A673 (cell line): ENCODE data around the gene ZBTB8A. TPM values are rescaled to one million over a fixed set of nuclear protein-coding genes. Genes with fewer than 3 reads are reported as not detected.

Experiments used
- BruUV-seq: library from RNA; stranded (reverse); fragments of 400-500 nt; replicated peaks from 2 replicates; lab custom pipeline; 2021; lab: Mats Ljungman, UMichigan
- CTCF ChIA-PET: fragments of 300-600 bp; sonication (Branson Sonifier 250); formaldehyde crosslinking; loops from one replicate; lab custom pipeline; 2022; ENCODE audit warnings: antibody characterized with exemption; lab: Charles Lee
- POLR2A ChIA-PET: fragments of 300-600 bp; sonication (Branson Sonifier 250); formaldehyde crosslinking; loops from one replicate; lab custom pipeline; 2022; ENCODE audit warnings: antibody characterized with exemption; ENCODE audit not compliant: low non-redundant PET; lab: Charles Lee
- DNase-seq: peaks from one replicate; pipeline ENCODE4 v3.0.0-alpha.2; 2015; ENCODE audit warnings: low spot score
- H3K27ac ChIP-seq: fragments of 200-600 bp; sonication (generic); 2 replicates; pipeline ENCODE4 v1.5.1; 2016; ENCODE audit warnings: mixed run types, low read depth, mild to moderate bottlenecking, mixed read lengths, antibody characterized with exemption, low read length; ENCODE audit not compliant: poor library complexity, severe bottlenecking
- H3K27me3 ChIP-seq: fragments of 200-600 bp; sonication (generic); replicated peaks from 2 replicates; pipeline ENCODE4 v1.6.1; 2017; ENCODE audit warnings: mixed run types, low read depth, mild to moderate bottlenecking, mixed read lengths, antibody characterized with exemption, low read length; ENCODE audit not compliant: insufficient read depth, poor library complexity
- H3K36me3 ChIP-seq: fragments of 200-600 bp; sonication (generic); 2 replicates; pipeline ENCODE4 v1.6.1; 2016; ENCODE audit warnings: mixed run types, mild to moderate bottlenecking, mixed read lengths, antibody characterized with exemption, low read length; ENCODE audit not compliant: insufficient read depth, poor library complexity, severe bottlenecking
- H3K4me1 ChIP-seq: fragments of 200-600 bp; sonication (generic); 2 replicates; pipeline ENCODE4 v1.6.1; 2017; ENCODE audit warnings: mixed run types, mild to moderate bottlenecking, mixed read lengths, antibody characterized with exemption, low read length; ENCODE audit not compliant: insufficient read depth, poor library complexity, severe bottlenecking
- H3K4me3 ChIP-seq: fragments of 200-600 bp; sonication (generic); 2 replicates; pipeline ENCODE4 v1.5.1; 2016; ENCODE audit warnings: low read depth, mixed run types, mild to moderate bottlenecking, mixed read lengths, low read length; ENCODE audit not compliant: poor library complexity, severe bottlenecking
- H3K9me3 ChIP-seq: fragments of 200-600 bp; sonication (generic); 2 replicates; pipeline ENCODE4 v1.6.1; 2016; ENCODE audit warnings: mixed run types, low read depth, mild to moderate bottlenecking, mixed read lengths, antibody characterized with exemption, low read length; ENCODE audit not compliant: poor library complexity, severe bottlenecking
- EZH2 ChIP-seq: fragments of 200-600 bp; sonication (generic); IDR thresholded peaks from 2 replicates; pipeline ENCODE4 v1.6.1; 2017; ENCODE audit warnings: borderline replicate concordance, low read depth, mild to moderate bottlenecking, mixed read lengths, antibody characterized with exemption, low read length; ENCODE audit not compliant: poor library complexity, severe bottlenecking
- intact Hi-C: fragments of 100-400 bp; cut with micrococcal nuclease; formaldehyde crosslinking; loops from one replicate; pipeline ENCODE4 v1.10.0; 2022; ENCODE audit not compliant: unreplicated experiment
- total RNA-seq: library from RNA; stranded (reverse); gene quantifications from 2 replicates; pipeline ENCODE4 v1.2.3, GENCODE V29; 2021
- TF ChIP-seq, protein P1 (sequence below): fragments of 300-800, 200-600 bp; sonication (generic); conservative IDR thresholded peaks from 2 replicates; pipeline ENCODE4 v1.5.1; 2017; ENCODE audit warnings: low read depth, mild to moderate bottlenecking, antibody characterized with exemption, low read length, moderate library complexity, mixed read lengths

The ZBTB8A gene
- total RNA-seq, 1 experiment from 2014 or later = 6.4 TPM

- Histone ChIP-seq H3K4me1 (no peaks in the 10 kb centered on the region), H3K27ac (no peak overlapping the region), H3K36me3 (no peaks in the 10 kb centered on the region), H3K4me3 (no peak overlapping the region), H3K27me3 (no peaks in the 10 kb centered on the region), H3K9me3 (no peaks in the 10 kb centered on the region)
- no peak for TF ChIP-seq EZH2
- TF ChIP-seq, protein P1, sequence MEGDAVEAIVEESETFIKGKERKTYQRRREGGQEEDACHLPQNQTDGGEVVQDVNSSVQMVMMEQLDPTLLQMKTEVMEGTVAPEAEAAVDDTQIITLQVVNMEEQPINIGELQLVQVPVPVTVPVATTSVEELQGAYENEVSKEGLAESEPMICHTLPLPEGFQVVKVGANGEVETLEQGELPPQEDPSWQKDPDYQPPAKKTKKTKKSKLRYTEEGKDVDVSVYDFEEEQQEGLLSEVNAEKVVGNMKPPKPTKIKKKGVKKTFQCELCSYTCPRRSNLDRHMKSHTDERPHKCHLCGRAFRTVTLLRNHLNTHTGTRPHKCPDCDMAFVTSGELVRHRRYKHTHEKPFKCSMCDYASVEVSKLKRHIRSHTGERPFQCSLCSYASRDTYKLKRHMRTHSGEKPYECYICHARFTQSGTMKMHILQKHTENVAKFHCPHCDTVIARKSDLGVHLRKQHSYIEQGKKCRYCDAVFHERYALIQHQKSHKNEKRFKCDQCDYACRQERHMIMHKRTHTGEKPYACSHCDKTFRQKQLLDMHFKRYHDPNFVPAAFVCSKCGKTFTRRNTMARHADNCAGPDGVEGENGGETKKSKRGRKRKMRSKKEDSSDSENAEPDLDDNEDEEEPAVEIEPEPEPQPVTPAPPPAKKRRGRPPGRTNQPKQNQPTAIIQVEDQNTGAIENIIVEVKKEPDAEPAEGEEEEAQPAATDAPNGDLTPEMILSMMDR = no peak
- intact Hi-C loops = loop anchor here (10.0 kb wide), 1 partner anchor 365 kb away; the partner anchor contains the start of gene FNDC5
- DNase-seq = no peak
- ChIA-PET CTCF (no interaction called here), POLR2A (interaction anchor here (0.7 kb wide), 1 partner anchor 354 kb away, joined by 4 read pairs; no protein-coding TSS in a partner anchor)
- no TSS peak for BruUV-seq
Measured at GRCh38 chr1:32509939-32510338, 29.3 kb upstream of the ZBTB8A start.

DNA sequence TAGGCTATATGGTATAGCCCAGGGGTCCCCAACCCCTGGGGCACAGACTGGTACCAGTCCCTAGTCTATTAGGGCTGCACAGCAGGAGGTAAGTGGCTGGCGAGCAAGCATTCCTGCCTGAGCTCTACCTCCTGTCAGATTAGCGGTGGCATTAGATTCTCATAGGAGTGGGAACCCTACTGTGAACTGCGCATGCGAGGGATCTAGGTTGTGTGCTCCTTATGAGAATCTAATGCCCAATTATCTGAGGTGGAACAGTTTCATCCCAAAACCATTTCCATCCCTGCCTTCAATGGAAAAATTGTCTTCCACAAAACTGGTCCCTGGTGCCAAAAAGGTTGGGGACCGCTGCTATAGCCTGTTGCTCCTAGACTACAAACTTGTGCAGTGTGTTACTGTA, 22.8 kb upstream of the ZBTB8A start:
- H3K36me3 ChIP-seq = no peaks in the 10 kb centered on the region
- H3K4me3 ChIP-seq = no peak overlapping the region
- H3K4me1 ChIP-seq = no peaks in the 10 kb centered on the region
- no peak overlapping the region for H3K27ac ChIP-seq
- H3K9me3 ChIP-seq = no peaks in the 10 kb centered on the region
- H3K27me3 ChIP-seq = no peaks in the 10 kb centered on the region
- intact Hi-C loops = loop anchor here (10.0 kb wide), 1 partner anchor 358 kb away; the partner anchor contains the start of gene FNDC5
- no TSS peak for BruUV-seq
- DNase-seq = peak; percentile 17
- no peak for TF ChIP-seq EZH2
- TF ChIP-seq, protein P1 = no peak
- POLR2A ChIA-PET = no interaction called here
- CTCF ChIA-PET = interaction anchor here (0.6 kb wide), 1 partner anchor 727 kb away, joined by 3 read pairs; no protein-coding TSS in a partner anchor

- BruUV-seq = no TSS peak
- Histone ChIP-seq H3K4me1 (no peaks in the 10 kb centered on the region), H3K27me3 (no peaks in the 10 kb centered on the region), H3K36me3 (no peaks in the 10 kb centered on the region), H3K9me3 (no peaks in the 10 kb centered on the region), H3K4me3 (no peak overlapping the region), H3K27ac (no peak overlapping the region)
- POLR2A ChIA-PET = no interaction called here
- no peak for TF ChIP-seq EZH2
- TF ChIP-seq, protein P1 = no peak
- intact Hi-C loops = loop anchor here (10.0 kb wide), 1 partner anchor 356 kb away; the partner anchor contains the start of gene FNDC5
- no peak for DNase-seq
- CTCF ChIA-PET = no interaction called here
Measured at GRCh38 chr1:32518976-32519375, 20.3 kb upstream of the ZBTB8A start.
